Vagina (tissue), 2 donors: ENCODE results near the gene FES. TPM values are rescaled to one million over a fixed set of nuclear protein-coding genes. Genes with fewer than 3 reads are reported as not detected.
A peak's percentile ranks its signal among the peaks of the same experiment; 100 is the strongest.

Experiments used
- DNase-seq, 2 donors: peaks; one replicate each; pipeline ENCODE4 v3.0.0-alpha.2; 2017; ENCODE audit errors: extremely low spot score in 2 of 2
- H3K27ac ChIP-seq: fragments of 200-600 bp; sonication (generic); one replicate; pipeline ENCODE4 v1.5.1; 2019
- H3K27me3 ChIP-seq: fragments of 200-600 bp; sonication (generic); one replicate; pipeline ENCODE4 v1.5.1; 2019
- H3K36me3 ChIP-seq, 2 donors: fragments of 200-600 bp; sonication (generic); one replicate each; pipeline ENCODE4 v1.5.1; 2017 to 2019
- H3K4me1 ChIP-seq: fragments of 200-600 bp; sonication (generic); one replicate; pipeline ENCODE4 v1.5.1; 2019
- H3K4me3 ChIP-seq, 2 donors: fragments of 200-600 bp; sonication (generic); 1 replicate in 1 of 2; 2 replicates in 1 of 2; pipeline ENCODE4 v1.5.1; 2016 to 2019
- H3K9me3 ChIP-seq: fragments of 200-600 bp; sonication (generic); one replicate; pipeline ENCODE4 v1.5.1; 2019
- CTCF ChIP-seq, 3 experiments: fragments of 450-650 bp in 2 of 3; fragments of 200-600 bp in 1 of 3; sonication (generic) in 1 of 3; IDR thresholded peaks; one replicate each; pipeline ENCODE4 v1.5.1; 2017 to 2019; ENCODE audit warnings: antibody characterized with exemption in 3 of 3, mild to moderate bottlenecking in 2 of 3, moderate library complexity in 2 of 3
- POLR2A ChIP-seq, 2 donors: fragments of 450-650 bp; IDR thresholded peaks; one replicate each; pipeline ENCODE4 v1.6.1; 2017; ENCODE audit warnings: antibody characterized with exemption in 2 of 2, mild to moderate bottlenecking in 2 of 2, moderate library complexity in 2 of 2
- POLR2AphosphoS5 ChIP-seq, 2 donors: sonication (generic); formaldehyde crosslinking; IDR thresholded peaks; one replicate each; pipeline ENCODE4 v1.9.0; 2017; ENCODE audit warnings: antibody characterized with exemption in 2 of 2, mild to moderate bottlenecking in 2 of 2, low read depth in 1 of 2; ENCODE audit not compliant: insufficient read depth in 1 of 2
- intact Hi-C: fragments of 100-400 bp; cut with DNase I; formaldehyde crosslinking; loops from one replicate; pipeline ENCODE4 v1.15.1; 2023
- total RNA-seq: library from RNA; depleted of rRNA; stranded (reverse); fragments of >200 nt; gene quantifications from one replicate; pipeline ENCODE4 v1.2.3, GENCODE V29; 2016

Gene FES
- total RNA-seq, 1 donor from 2014 or later = 47.4 TPM

GRCh38 chr15:90929246-90930019 is 45.1 kb downstream of the FES start:
- peaks cover 33% of the 10 kb centered on the region for H3K4me1 ChIP-seq
- H3K9me3 ChIP-seq = no peaks in the 10 kb centered on the region
- no peaks in the 10 kb centered on the region for H3K27me3 ChIP-seq
- no peak for DNase-seq
- H3K36me3 ChIP-seq = no peaks in the 10 kb centered on the region
- intact Hi-C loops = no loop called here
- peak overlapping the region; percentile 88 for H3K27ac ChIP-seq
- H3K4me3 ChIP-seq = peak overlapping the region; percentile 47 to 71
- TF ChIP-seq POLR2AphosphoS5 (IDR thresholded peaks at IDR 0.05; ENCODE audit: insufficient read depth in 1 of 2, low read depth in 1 of 2) = no peak
- TF ChIP-seq POLR2A (IDR thresholded peaks at IDR 0.05) = no peak
- TF ChIP-seq CTCF (IDR thresholded peaks at IDR 0.05) = no peak

- Histone ChIP-seq H3K4me3 (peak overlapping the region; percentile 71 to 75), H3K27ac (peak overlapping the region; percentile 93)
- intact Hi-C loops = no loop called here
These were observed 46.7 kb downstream of the FES start for GRCh38 chr15:90930861-90931574.

GRCh38 chr15:90931575-90931827 is 47.2 kb downstream of the FES start:
- DNase-seq = no peak
- H3K4me3 ChIP-seq = peak overlapping the region; percentile 72 to 75
- H3K27me3 ChIP-seq = no peaks in the 10 kb centered on the region
- peaks cover 48% of the 10 kb centered on the region for H3K4me1 ChIP-seq
- no peaks in the 10 kb centered on the region for H3K9me3 ChIP-seq
- peak overlapping the region; percentile 93 for H3K27ac ChIP-seq
- H3K36me3 ChIP-seq = no peaks in the 10 kb centered on the region
- intact Hi-C loops = no loop called here
- no peak for TF ChIP-seq CTCF (IDR thresholded peaks at IDR 0.05)
- no peak for TF ChIP-seq POLR2A (IDR thresholded peaks at IDR 0.05)
- TF ChIP-seq POLR2AphosphoS5 (IDR thresholded peaks at IDR 0.05; ENCODE audit: insufficient read depth in 1 of 2, low read depth in 1 of 2) = no peak

More at GRCh38 chr15:90930861-90931574, 46.7 kb downstream of the FES start:
- Histone ChIP-seq H3K36me3 (no peaks in the 10 kb centered on the region), H3K4me1 (peaks cover 43% of the 10 kb centered on the region), H3K9me3 (no peaks in the 10 kb centered on the region), H3K27me3 (no peaks in the 10 kb centered on the region)
- no peak for DNase-seq
- TF ChIP-seq CTCF (IDR thresholded peaks at IDR 0.05) (no peak), POLR2AphosphoS5 (IDR thresholded peaks at IDR 0.05; ENCODE audit: insufficient read depth in 1 of 2, low read depth in 1 of 2) (no peak), POLR2A (IDR thresholded peaks at IDR 0.05) (no peak)

- Histone ChIP-seq H3K4me1 (peaks cover 53% of the 10 kb centered on the region), H3K36me3 (no peaks in the 10 kb centered on the region), H3K27ac (peak within 1 kb of the TSS; percentile 93), H3K4me3 (peak within 1 kb of the TSS; percentile 72 to 75), H3K9me3 (no peaks in the 10 kb centered on the region), H3K27me3 (no peaks in the 10 kb centered on the region)
- no peak for DNase-seq
- intact Hi-C loops = no loop called here
- TF ChIP-seq POLR2AphosphoS5 (IDR thresholded peaks at IDR 0.05; ENCODE audit: insufficient read depth in 1 of 2, low read depth in 1 of 2) = peak; percentile 26 to 84
- TF ChIP-seq POLR2A (IDR thresholded peaks at IDR 0.05) = peak in 1 of 2 donors; percentile 34
- peak; percentile 66 to 84 (median 72) for TF ChIP-seq CTCF (IDR thresholded peaks at IDR 0.05)
These were observed 47.7 kb downstream of the FES start, which contains the start of gene HDDC3 for GRCh38 chr15:90931828-90932659. Gene HDDC3, minus strand, starts transcription at chr15:90932549. Its CDS starts 9 bp downstream, at chr15:90932540.
